Stimulated activated CD8-positive, alpha-beta memory T cell treated with anti-CD3 and anti-CD28 coated beads, Interleukin-12 subunit alpha, Interleukin-12 subunit beta, amount 100 ng/mL, for 24 hours (primary cell): Measurements from ENCODE around the gene LARGE1.

Experiments used
- DNase-seq: peaks from one replicate; pipeline ENCODE4 v3.0.0-alpha.2; 2020; ENCODE audit errors: extremely low read depth

Gene LARGE1

GRCh38 chr22:33426451-33426850 lies 493.8 kb downstream of the LARGE1 start:
- DNase-seq: no peak

- no peak for DNase-seq
Measured at GRCh38 chr22:33421859-33422258, 498.4 kb downstream of the LARGE1 start.

- no peak for DNase-seq
Measured at GRCh38 chr22:33418484-33418883, 501.8 kb downstream of the LARGE1 start.

- no peak for DNase-seq
Measured at GRCh38 chr22:33415401-33415800, 504.9 kb downstream of the LARGE1 start.

GRCh38 chr22:33409079-33409478 lies 511.2 kb downstream of the LARGE1 start:
- no peak for DNase-seq

GRCh38 chr22:33405194-33405593 lies 515.1 kb downstream of the LARGE1 start:
- no peak for DNase-seq

GRCh38 chr22:33404723-33405122 lies 515.6 kb downstream of the LARGE1 start:
- DNase-seq: no peak

- no peak for DNase-seq
Measured at GRCh38 chr22:33402325-33402724, 518.0 kb downstream of the LARGE1 start.

- no peak for DNase-seq
Measured at GRCh38 chr22:33401291-33401690, 519.0 kb downstream of the LARGE1 start.

- DNase-seq: no peak
Measured at GRCh38 chr22:33400891-33401290, 519.4 kb downstream of the LARGE1 start.

GRCh38 chr22:33400061-33400840 lies 520.0 kb downstream of the LARGE1 start:
- no peak for DNase-seq

GRCh38 chr22:33397381-33397907 lies 522.8 kb downstream of the LARGE1 start:
- no peak for DNase-seq

GRCh38 chr22:33393432-33393831 lies 526.8 kb downstream of the LARGE1 start:
- DNase-seq: no peak

GRCh38 chr22:33391298-33391697 lies 529.0 kb downstream of the LARGE1 start:
- no peak for DNase-seq

GRCh38 chr22:33389936-33390335 lies 530.3 kb downstream of the LARGE1 start:
- DNase-seq: no peak

- no peak for DNase-seq
Measured at GRCh38 chr22:33386270-33386669, 534.0 kb downstream of the LARGE1 start.

- no peak for DNase-seq
Measured at GRCh38 chr22:33385611-33386010, 534.7 kb downstream of the LARGE1 start.

- DNase-seq: no peak
Measured at GRCh38 chr22:33382436-33382835, 537.8 kb downstream of the LARGE1 start.

- DNase-seq: no peak
Measured at GRCh38 chr22:33381531-33382406, 538.5 kb downstream of the LARGE1 start.

GRCh38 chr22:33380789-33381530 lies 539.3 kb downstream of the LARGE1 start:
- DNase-seq: no peak

GRCh38 chr22:33379836-33380235 lies 540.4 kb downstream of the LARGE1 start:
- DNase-seq: no peak

GRCh38 chr22:33372875-33373274 lies 547.4 kb downstream of the LARGE1 start:
- no peak for DNase-seq
